ENCODE measurements around the gene LGR4. TPM values are rescaled to one million over a fixed set of nuclear protein-coding genes. Genes with fewer than 3 reads are reported as not detected.

The LGR4 gene
- total and polyA plus RNA-seq, 10 of the 15 experiments (the other 5 are each of a cell fraction or from before 2014, with no cell fraction given): under 0.01 to 0.64 (median 0.04) TPM; not detected in 5

GRCh38 chr11:27381238-27381666, 91.3 kb downstream of the LGR4 start:
- ChIA-PET RAD21 (ENCODE audit: unreplicated experiment) (interaction anchor here (1.3 kb wide), 1 partner anchor 197 kb away, joined by 3 read pairs; no protein-coding TSS in a partner anchor), POLR2A (no interaction called here), SMC1A (ENCODE audit: uncharacterized antibody, unreplicated experiment) (interaction anchor here (0.9 kb wide), 1 partner anchor 223 kb away, joined by 3 read pairs; no protein-coding TSS in a partner anchor), CTCF (interaction anchor here (1.2 to 1.4 kb wide), 2 partner anchors 85 to 105 kb away, joined by 3 to 5 read pairs; no protein-coding TSS in a partner anchor)
- H3K9ac ChIP-seq (ENCODE audit: control insufficient read depth, insufficient read depth, low read length): no peak overlapping the region
- H3K79me2 ChIP-seq (ENCODE audit: control insufficient read depth, insufficient read depth, low read length): no peaks in the 10 kb centered on the region
- H3K27ac ChIP-seq (ENCODE audit: control insufficient read depth, insufficient read depth): no peak overlapping the region
- in situ Hi-C loops (cut with MboI) (no loop called here), intact Hi-C loops (cut with micrococcal nuclease; ENCODE audit: unreplicated experiment) (no loop called here)
- no peaks in the 10 kb centered on the region; a peak in 1 of 4 replicates for H3K27me3 ChIP-seq (replicated peaks in 1 of 2; ENCODE audit: control insufficient read depth in 2 of 2, insufficient read depth in 2 of 2, low read length in 1 of 2)
- H3K36me3 ChIP-seq (ENCODE audit: control insufficient read depth in 2 of 2, insufficient read depth in 2 of 2, low read length in 1 of 2): no peaks in the 10 kb centered on the region
- no peak for DNase-seq (ENCODE audit: low read depth, low spot score)
- no peak overlapping the region for H3K4me3 ChIP-seq
- no peak for FAIRE-seq
- no peak overlapping the region for H2AFZ ChIP-seq (ENCODE audit: control insufficient read depth, low read depth, low read length)
- H3K9me3 ChIP-seq (replicated peaks; ENCODE audit: control insufficient read depth, insufficient read depth, low read length): no peaks in the 10 kb centered on the region
- ATAC-seq: no peak
- H3K4me1 ChIP-seq (ENCODE audit: control insufficient read depth, insufficient read depth, low read length): no peaks in the 10 kb centered on the region
- BruUV-seq (replicated peaks): no TSS peak
- no peak overlapping the region for H3K4me2 ChIP-seq (ENCODE audit: control insufficient read depth, insufficient read depth)
- no peaks in the 10 kb centered on the region for H4K20me1 ChIP-seq (ENCODE audit: control insufficient read depth, insufficient read depth)
- WGBS (ENCODE audit: insufficient coverage, insufficient replicate concordance, low lambda C conversion rate, missing lambda C conversion rate): 43% methylated on average over 5 of the region's 5 CpGs
- no peak for TF ChIP-seq WRNIP1 (IDR thresholded peaks at IDR 0.05; ENCODE audit: borderline replicate concordance, low read depth, low read length)
- TF ChIP-seq FOXK2 (IDR thresholded peaks at IDR 0.05): no peak
- no peak for TF ChIP-seq EGR1 (IDR thresholded peaks at IDR 0.05; ENCODE audit: borderline replicate concordance in 1 of 2, low read depth in 2 of 2, low read length in 2 of 2)
- TF ChIP-seq ZNF274 (IDR thresholded peaks at IDR 0.05; ENCODE audit: insufficient read depth, insufficient read length): no peak
- TF ChIP-seq ZNF592 (IDR thresholded peaks at IDR 0.05): no peak
- TF ChIP-seq IRF4 (IDR thresholded peaks at IDR 0.05; ENCODE audit: low read depth, low read length): no peak
- TF ChIP-seq HDAC2 (IDR thresholded peaks at IDR 0.05): no peak
- no peak for TF ChIP-seq ATF2 (IDR thresholded peaks at IDR 0.05; ENCODE audit: low read length)
- TF ChIP-seq CEBPB (IDR thresholded peaks at IDR 0.05; ENCODE audit: borderline replicate concordance in 1 of 2, low read depth in 2 of 2, low read length in 2 of 2): no peak
- no peak for TF ChIP-seq ESRRA (IDR thresholded peaks at IDR 0.05; ENCODE audit: low read length)
- TF ChIP-seq ZNF24 (IDR thresholded peaks at IDR 0.05): no peak
- TF ChIP-seq ZBTB40 (IDR thresholded peaks at IDR 0.05; ENCODE audit: borderline replicate concordance): no peak
- no peak for TF ChIP-seq SPI1 (IDR thresholded peaks at IDR 0.05; ENCODE audit: borderline replicate concordance, insufficient read depth, low read depth, low read length)
- no peak for TF ChIP-seq CBX3 (IDR thresholded peaks at IDR 0.05; ENCODE audit: borderline replicate concordance, low read depth)
- no peak for TF ChIP-seq ZNF384 (IDR thresholded peaks at IDR 0.05; ENCODE audit: borderline replicate concordance, low read depth, low read length)

Measured in GM12878 (cell line).